Gastrocnemius medialis (tissue), 4 donors: ENCODE results near the gene IL4R.

Experiments
- POLR2A ChIP-seq, 2 donors: fragments of 450-650 bp; IDR thresholded peaks; one replicate each; pipeline ENCODE4 v1.6.1; 2017; ENCODE audit warnings: antibody characterized with exemption in 2 of 2, mild to moderate bottlenecking in 2 of 2, moderate library complexity in 2 of 2
- TF ChIP-seq, protein P1 (sequence below), 5 experiments: fragments of 450-650 bp in 3 of 5; fragments of 200-600 bp in 2 of 5; sonication (generic) in 2 of 5; IDR thresholded peaks in 4 of 5; conservative IDR thresholded peaks in 1 of 5; 1 replicate in 4 of 5; 2 replicates in 1 of 5; pipeline ENCODE4 v1.5.1; 2016 to 2019; ENCODE audit warnings: antibody characterized with exemption in 5 of 5, mild to moderate bottlenecking in 3 of 5, moderate library complexity in 3 of 5

DNA sequence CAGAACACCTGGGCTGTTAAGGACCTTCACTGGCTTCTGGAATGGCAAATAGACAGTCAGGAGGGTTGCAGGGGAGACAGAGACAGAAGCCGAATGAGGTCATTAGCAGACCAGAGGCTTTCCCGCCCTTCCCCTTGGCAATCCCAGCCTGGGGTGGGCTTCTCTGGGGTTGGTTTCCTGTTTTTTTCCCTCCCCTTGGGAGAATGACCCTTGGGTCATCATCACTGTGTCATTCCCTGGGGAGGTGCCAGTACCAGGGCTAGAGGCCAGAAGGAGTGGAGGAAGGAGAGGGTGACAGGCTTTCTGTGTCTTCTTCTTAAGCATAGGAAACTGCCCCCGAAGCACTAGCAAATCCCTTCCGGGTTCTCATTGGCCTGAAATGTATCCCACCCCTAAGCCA lies 45.3 kb downstream of the IL4R start:
- TF ChIP-seq, protein P1, sequence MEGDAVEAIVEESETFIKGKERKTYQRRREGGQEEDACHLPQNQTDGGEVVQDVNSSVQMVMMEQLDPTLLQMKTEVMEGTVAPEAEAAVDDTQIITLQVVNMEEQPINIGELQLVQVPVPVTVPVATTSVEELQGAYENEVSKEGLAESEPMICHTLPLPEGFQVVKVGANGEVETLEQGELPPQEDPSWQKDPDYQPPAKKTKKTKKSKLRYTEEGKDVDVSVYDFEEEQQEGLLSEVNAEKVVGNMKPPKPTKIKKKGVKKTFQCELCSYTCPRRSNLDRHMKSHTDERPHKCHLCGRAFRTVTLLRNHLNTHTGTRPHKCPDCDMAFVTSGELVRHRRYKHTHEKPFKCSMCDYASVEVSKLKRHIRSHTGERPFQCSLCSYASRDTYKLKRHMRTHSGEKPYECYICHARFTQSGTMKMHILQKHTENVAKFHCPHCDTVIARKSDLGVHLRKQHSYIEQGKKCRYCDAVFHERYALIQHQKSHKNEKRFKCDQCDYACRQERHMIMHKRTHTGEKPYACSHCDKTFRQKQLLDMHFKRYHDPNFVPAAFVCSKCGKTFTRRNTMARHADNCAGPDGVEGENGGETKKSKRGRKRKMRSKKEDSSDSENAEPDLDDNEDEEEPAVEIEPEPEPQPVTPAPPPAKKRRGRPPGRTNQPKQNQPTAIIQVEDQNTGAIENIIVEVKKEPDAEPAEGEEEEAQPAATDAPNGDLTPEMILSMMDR (IDR thresholded peaks at IDR 0.05 in 4 of 5, conservative IDR thresholded peaks at IDR 0.05 in 1 of 5) = no peak
- TF ChIP-seq POLR2A (IDR thresholded peaks at IDR 0.05) = no peak
